SU-DHL-6 (cell line): ENCODE results near the gene TMEM245.
A peak's percentile ranks its signal among the peaks of the same experiment; 100 is the strongest.

Experiments used
- H2AFZ ChIP-seq: fragments of 200-600 bp; sonication (generic); 2 replicates; pipeline ENCODE4 v1.6.1; 2014; ENCODE audit warnings: low read depth, mild to moderate bottlenecking, moderate library complexity, mixed read lengths, antibody characterized with exemption, low read length; ENCODE audit not compliant: severe bottlenecking
- H3F3A ChIP-seq: fragments of 200-600 bp; shearing (Covaris generic); 2 replicates; pipeline ENCODE4 v1.6.0; 2016; ENCODE audit warnings: antibody characterized with exemption, mild to moderate bottlenecking; ENCODE audit not compliant: insufficient read depth
- H3K27ac ChIP-seq: fragments of 200-600 bp; sonication (generic); 2 replicates; pipeline ENCODE4 v1.5.1; 2016; ENCODE audit warnings: low read depth, mild to moderate bottlenecking, low read length, moderate library complexity, mixed read lengths
- H3K27me3 ChIP-seq: fragments of 200-600 bp; sonication (generic), shearing (Covaris generic); 2 replicates; pipeline ENCODE4 v1.6.0; 2014; ENCODE audit warnings: mild to moderate bottlenecking, low read length
- H3K36me3 ChIP-seq: fragments of 200-600 bp; sonication (generic); 2 replicates; pipeline ENCODE4 v1.6.1; 2014; ENCODE audit warnings: mild to moderate bottlenecking, low read length, mixed read lengths
- H3K4me2 ChIP-seq: fragments of 300-600, 200-600 bp; shearing (Covaris generic), sonication (generic); 2 replicates; pipeline ENCODE4 v1.6.0; 2014; ENCODE audit warnings: low read length, low read depth, mild to moderate bottlenecking; ENCODE audit not compliant: poor library complexity, severe bottlenecking
- H3K4me3 ChIP-seq: fragments of 200-600 bp; sonication (generic); 2 replicates; pipeline ENCODE4 v1.5.1; 2014; ENCODE audit warnings: antibody characterized with exemption, low read length, mild to moderate bottlenecking, mixed read lengths; ENCODE audit not compliant: insufficient read depth, poor library complexity, severe bottlenecking
- H3K79me2 ChIP-seq: fragments of 200-600 bp; sonication (generic); 2 replicates; pipeline ENCODE4 v1.6.1; 2014; ENCODE audit warnings: mild to moderate bottlenecking, low read length, moderate library complexity; ENCODE audit not compliant: insufficient read depth
- H3K9ac ChIP-seq: fragments of 200-600 bp; sonication (generic); 2 replicates; pipeline ENCODE4 v1.7.0; 2014; ENCODE audit warnings: mild to moderate bottlenecking, low read length
- H3K9me2 ChIP-seq: fragments of 200-600 bp; sonication (generic); replicated peaks from 2 replicates; pipeline ENCODE4 v1.6.1; 2014; ENCODE audit warnings: low read length; ENCODE audit not compliant: insufficient read depth
- H3K9me3 ChIP-seq: fragments of 200-600 bp; sonication (generic); 2 replicates; pipeline ENCODE4 v1.6.1; 2014; ENCODE audit warnings: low read length, mixed read lengths; ENCODE audit not compliant: insufficient read depth
- H4K20me1 ChIP-seq: fragments of 200-600 bp; sonication (generic); 2 replicates; pipeline ENCODE4 v1.6.1; 2014; ENCODE audit warnings: low read depth, mild to moderate bottlenecking, antibody characterized with exemption, low read length, moderate library complexity, mixed read lengths
- CTCF ChIP-seq: fragments of 200-600 bp; sonication (generic); IDR thresholded peaks from one replicate; pipeline ENCODE4 v1.5.1; 2017; ENCODE audit warnings: antibody characterized with exemption, mild to moderate bottlenecking, low read length, moderate library complexity; ENCODE audit not compliant: insufficient read depth, poor library complexity, severe bottlenecking
- EZH2phosphoT487 ChIP-seq: fragments of 200-600 bp; sonication (generic), shearing (Covaris generic); conservative IDR thresholded peaks from 2 replicates; pipeline ENCODE4 v1.6.1; 2018; ENCODE audit warnings: mild to moderate bottlenecking, antibody characterized with exemption, low read length, moderate library complexity, mixed read lengths

TMEM245 gene

GRCh38 chr9:109119439-109120203 lies at the start of gene TMEM245:
TMEM245 (minus strand) TSS chr9:109119947; CDS start chr9:109119913, 34 bp downstream.
- Histone ChIP-seq H3K36me3 (no peaks in the 10 kb centered on the region), H3K79me2 (peaks cover 51% of the 10 kb centered on the region), H3K4me3 (peak within 1 kb of the TSS; percentile 74), H3K9ac (peak within 1 kb of the TSS; percentile 91), H3K9me3 (no peaks in the 10 kb centered on the region), H3K9me2 (no peaks in the 10 kb centered on the region), H3K27me3 (no peaks in the 10 kb centered on the region), H4K20me1 (peaks cover 10% of the 10 kb centered on the region; the same call in 1 of the 2 replicates), H3K4me2 (peak within 1 kb of the TSS; percentile 76), H3F3A (no peaks in the 10 kb centered on the region), H3K27ac (peak within 1 kb of the TSS; percentile 73), H2AFZ (peak within 1 kb of the TSS; percentile 83)
- TF ChIP-seq EZH2phosphoT487 (no peak), CTCF (no peak)

GRCh38 chr9:109168170-109168569 lies 48.4 kb upstream of the TMEM245 start:
- TF ChIP-seq CTCF (no peak), EZH2phosphoT487 (no peak)
- no peaks in the 10 kb centered on the region for H3K79me2 ChIP-seq
- H3K4me3 ChIP-seq = no peak overlapping the region
- H3K27me3 ChIP-seq = no peaks in the 10 kb centered on the region
- no peaks in the 10 kb centered on the region for H3F3A ChIP-seq
- H3K36me3 ChIP-seq = no peaks in the 10 kb centered on the region
- no peaks in the 10 kb centered on the region for H4K20me1 ChIP-seq
- no peaks in the 10 kb centered on the region for H3K9me2 ChIP-seq
- no peaks in the 10 kb centered on the region for H3K9me3 ChIP-seq
- no peak overlapping the region for H3K4me2 ChIP-seq
- H2AFZ ChIP-seq = no peak overlapping the region
- H3K9ac ChIP-seq = no peak overlapping the region
- no peak overlapping the region for H3K27ac ChIP-seq

GRCh38 chr9:109167716-109168115 lies 48.0 kb upstream of the TMEM245 start:
- no peaks in the 10 kb centered on the region for H3K79me2 ChIP-seq
- no peaks in the 10 kb centered on the region for H3F3A ChIP-seq
- TF ChIP-seq EZH2phosphoT487 (no peak), CTCF (no peak)
- H3K4me3 ChIP-seq = no peak overlapping the region
- no peak overlapping the region for H3K4me2 ChIP-seq
- no peaks in the 10 kb centered on the region for H3K36me3 ChIP-seq
- H3K27me3 ChIP-seq = no peaks in the 10 kb centered on the region
- no peak overlapping the region for H3K9ac ChIP-seq
- no peak overlapping the region for H3K27ac ChIP-seq
- H3K9me2 ChIP-seq = no peaks in the 10 kb centered on the region
- H2AFZ ChIP-seq = no peak overlapping the region
- H4K20me1 ChIP-seq = no peaks in the 10 kb centered on the region
- no peaks in the 10 kb centered on the region for H3K9me3 ChIP-seq
